HG02623 (cell line): ENCODE results near the gene CACNA1C.

Experiments used
- ATAC-seq: cut with Tn5 transposase; IDR thresholded peaks from one replicate; pipeline ENCODE4 v1.9.1; 2021; ENCODE audit warnings: moderate library complexity; ENCODE audit not compliant: unreplicated experiment

The CACNA1C gene

DNA sequence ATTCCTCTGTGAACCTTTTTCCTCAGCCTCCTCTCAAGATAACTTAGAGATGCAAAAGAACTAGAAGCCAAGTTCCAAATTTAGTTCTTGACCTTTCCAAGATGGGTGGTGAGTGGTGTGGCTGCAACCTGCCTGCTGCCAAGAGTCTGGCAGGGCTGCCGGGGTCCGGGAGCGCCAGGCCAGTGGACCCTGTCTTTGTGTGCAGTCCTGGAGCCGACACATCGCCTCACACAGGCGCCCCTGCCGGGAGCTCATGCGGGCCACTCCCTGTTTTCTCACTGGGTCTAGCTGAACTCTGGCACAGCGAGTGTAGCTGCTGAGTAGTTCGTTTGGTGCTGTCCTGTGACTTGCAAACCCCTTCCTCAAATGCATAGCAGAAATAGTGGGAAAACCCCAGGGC, 84.9 kb downstream of the CACNA1C start:
- no peak for ATAC-seq

DNA sequence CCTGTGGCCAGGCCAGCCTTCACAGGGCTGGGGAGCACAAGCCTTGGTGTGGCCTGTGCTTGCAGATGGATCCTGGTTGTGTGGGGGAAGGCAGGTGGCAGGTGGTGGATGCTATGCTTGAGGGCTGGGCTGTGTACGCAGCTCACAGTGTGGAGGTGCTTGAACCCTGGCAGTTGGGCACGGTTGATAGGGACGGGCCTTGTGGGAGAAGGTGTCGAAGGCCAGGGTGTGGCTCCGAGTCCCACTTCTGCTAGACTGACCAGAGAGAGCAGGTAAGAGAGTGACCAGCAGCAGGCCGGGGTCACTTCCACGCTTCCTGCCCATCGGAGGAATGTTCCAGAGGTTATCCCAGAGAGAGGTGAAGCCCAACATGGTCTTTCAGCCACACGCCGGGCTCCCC, 85.5 kb downstream of the CACNA1C start:
- no peak for ATAC-seq

DNA sequence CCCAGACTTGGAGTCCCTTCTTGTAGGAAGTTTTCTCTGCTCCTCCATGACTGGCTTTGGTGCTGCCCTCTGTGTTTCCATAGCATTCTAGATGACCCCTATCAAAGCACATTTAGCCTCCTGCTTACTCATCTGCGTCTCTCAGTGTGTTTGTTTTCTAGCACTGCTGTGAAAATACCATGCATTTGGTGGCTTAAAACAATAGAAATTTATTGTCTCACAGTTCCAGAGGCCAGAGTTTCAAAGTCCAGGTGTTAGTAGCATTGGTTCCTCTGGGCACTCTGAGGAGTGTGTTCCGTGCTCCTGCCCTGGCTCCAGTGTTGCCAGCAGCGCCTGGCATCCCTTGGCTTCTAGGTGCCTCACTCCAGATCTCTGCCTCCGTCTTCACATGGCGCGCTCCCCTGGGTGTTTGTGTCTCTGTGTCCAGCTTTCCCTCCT, 86.1 kb downstream of the CACNA1C start:
- no peak for ATAC-seq

DNA sequence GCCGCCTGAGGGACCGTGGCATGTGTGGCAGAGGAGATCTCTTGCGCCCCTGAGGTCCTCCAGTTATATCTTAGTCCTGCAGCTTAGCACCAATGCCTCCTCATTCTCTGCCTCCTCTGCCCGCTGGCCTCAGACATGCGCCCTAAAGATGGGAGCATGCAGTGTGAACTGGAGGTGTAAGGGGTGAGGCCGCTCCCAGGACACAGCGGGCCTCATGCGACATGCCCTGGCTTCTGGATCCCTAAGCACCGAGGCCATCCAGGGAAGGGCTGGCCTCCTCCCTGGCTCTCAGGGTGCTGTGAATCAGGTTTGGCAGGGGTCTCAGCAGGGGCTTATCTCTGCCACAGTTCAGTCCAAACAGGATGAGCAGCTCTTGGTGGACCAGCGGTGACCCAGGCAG, 86.9 kb downstream of the CACNA1C start:
- no peak for ATAC-seq

DNA sequence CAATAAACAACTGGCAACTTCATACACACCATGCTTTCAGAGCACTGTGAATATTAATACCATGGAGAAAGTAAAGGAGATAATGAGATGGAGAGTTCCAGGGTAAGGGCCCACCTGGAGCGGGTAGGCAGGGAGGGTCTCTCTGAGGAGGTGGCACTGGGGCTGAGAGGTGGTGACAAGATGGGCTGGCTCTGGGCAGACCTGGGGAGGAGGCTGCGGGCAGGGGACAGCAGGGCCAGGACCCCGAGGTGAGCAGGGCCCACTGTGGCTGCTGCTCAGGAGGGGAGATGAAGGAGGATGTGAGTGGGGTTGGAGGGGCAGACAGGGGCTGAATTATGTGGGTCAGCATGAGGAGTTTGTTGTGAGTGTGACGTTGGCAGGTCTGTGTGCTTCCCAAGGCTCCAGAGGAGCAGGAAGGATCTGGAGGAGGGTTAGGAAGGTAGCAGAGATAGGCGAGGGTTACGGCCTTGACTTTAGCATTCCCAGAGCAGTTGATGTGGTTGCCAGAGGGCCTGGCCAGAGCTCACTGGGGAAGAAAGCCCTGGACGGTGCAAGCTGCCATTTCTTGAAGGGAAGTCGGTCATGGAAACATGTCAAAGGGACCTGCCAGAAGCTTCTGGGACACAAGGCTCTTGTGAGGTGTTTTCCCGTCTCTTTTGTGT, 88.2 kb downstream of the CACNA1C start:
- no peak for ATAC-seq

DNA sequence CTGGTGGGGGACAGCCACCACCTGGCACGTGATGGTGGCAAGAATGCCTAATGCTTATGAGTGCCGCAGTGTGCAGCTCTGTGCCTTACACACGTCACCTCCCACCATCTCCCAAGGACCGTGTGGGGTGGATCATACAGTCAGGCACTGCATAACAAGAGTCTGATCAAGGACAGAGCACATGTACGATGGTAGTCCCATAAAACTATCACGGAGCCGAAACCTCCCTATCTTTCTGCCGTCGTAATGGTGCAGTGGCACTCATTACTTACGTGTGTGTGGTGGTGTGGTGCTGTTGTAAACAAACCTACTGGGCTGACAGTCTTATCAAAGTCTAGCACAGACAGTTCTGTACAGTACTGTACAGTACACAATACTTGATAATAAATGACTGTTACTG, 89.3 kb downstream of the CACNA1C start:
- ATAC-seq, result no peak

DNA sequence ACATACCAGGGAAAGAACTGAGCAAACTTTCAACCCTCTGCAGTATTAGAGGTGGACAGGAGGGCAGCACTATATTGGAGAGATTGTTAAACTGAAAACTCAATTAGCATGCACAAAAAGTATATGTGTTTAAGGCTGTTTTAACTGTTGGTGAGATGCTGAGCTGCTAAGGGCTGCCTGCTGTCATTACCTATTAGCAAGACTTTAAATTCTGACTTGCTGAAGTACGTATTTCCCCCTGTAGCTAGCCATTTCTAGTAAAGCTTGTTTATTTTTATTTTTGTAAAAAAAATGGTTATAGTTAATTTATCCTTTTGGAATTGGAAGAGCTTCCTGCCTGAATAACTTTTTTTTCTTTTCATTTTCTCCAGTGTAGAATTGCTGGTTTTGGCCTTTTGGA, 92.2 kb downstream of the CACNA1C start:
- no peak for ATAC-seq

DNA sequence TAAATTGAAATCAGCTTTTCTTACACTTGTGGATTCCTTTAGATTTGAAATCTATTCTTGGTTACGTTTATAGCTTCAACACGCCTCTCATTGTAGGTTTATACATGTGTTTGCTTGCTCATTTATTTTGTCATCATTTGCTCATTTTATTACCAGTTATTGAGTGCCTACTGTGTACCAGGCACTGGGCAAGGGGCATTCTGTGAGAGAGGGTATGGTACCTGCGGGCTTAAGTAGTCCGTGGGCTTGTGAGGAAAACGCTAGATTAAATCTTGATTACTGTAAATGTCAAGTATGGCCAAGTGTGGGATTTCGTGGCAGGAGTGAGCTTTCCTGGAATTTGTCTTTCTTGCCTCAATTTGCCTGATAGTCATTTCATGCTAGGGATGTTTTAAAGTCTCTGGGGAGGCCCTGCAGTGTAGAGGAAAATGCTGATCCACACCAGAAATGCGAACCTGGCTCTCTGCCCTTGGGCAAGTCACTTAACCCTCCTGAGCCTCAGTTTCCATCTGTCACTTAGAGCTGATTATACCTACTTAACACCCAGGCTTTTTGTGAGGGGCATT, 92.7 kb downstream of the CACNA1C start:
- ATAC-seq, result no peak

DNA sequence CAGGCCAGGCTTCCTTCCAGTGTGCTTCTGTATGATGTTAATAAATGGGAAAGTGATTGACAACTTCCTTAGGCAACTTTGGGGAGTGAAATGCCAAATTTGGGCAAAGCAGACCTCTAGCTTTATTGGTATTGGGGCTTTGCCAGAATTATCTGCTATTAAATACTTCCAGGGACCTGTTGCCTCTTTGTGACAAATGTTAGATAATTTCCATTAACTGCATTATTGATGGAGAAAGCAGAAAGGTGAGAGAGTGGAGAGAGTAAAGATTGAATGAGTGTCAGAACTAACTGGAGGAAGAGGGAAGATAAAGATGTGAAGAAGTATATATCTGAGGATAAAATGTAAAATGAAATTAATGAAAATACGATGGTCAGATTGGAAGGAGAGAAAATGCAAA, 94.5 kb downstream of the CACNA1C start:
- ATAC-seq, result no peak

DNA sequence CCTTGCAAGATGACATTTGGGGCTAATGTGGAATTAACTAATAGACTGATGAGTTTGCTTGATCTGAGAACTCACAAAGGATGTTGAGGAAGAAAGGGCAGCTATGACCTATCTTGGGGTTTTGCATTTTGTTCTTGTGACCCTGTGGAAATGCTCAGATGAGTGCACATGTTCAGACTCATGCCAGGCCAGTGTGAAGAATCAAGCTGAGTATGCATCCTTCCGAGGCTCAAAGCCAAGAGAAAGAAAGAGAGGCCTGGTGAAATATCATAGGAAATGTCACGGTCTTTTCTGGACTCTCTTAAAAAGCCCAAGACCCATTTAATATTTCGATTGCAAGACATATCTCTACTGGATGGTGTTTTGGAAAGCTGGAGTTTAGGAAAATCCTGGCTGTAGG, 96.3 kb downstream of the CACNA1C start:
- ATAC-seq, result no peak

DNA sequence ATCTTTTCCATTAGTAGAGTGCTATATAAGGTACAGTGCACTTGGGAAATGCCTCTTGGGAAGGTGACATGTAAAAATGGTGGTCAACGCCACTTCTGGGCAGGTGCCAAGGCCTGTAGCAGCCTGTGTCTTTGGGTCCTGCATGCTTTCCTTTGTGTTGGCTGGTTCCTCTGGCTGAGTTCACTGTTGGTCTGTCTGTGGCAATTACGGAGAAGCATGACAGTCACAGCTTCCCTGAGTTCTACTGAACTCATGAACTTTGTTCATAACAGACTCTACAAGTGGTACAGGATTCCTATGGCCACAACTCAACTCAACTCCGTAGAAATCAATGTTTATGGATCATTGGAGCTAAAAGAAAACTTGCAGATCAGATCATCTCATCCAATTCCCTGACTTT, 98.0 kb downstream of the CACNA1C start:
- no peak for ATAC-seq

DNA sequence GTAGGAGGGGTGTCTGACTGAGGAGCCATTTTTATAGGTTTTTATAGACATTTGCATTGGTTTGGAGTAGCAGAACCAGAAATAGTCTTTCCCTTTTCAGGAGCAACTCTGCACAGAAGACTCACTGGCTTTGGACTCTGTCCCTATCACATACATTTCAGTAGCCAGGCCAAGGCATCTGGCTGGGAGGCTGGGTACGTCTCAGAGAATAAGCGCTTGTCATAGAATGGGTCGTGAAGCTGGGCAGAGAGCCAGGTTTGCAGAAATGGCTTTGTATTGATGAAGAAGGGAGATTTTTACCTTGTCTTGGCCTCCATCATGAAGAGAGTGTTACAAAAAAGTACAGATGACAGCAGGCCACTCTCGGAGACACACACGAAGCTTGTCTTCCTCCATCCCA, 98.6 kb downstream of the CACNA1C start:
- no peak for ATAC-seq

DNA sequence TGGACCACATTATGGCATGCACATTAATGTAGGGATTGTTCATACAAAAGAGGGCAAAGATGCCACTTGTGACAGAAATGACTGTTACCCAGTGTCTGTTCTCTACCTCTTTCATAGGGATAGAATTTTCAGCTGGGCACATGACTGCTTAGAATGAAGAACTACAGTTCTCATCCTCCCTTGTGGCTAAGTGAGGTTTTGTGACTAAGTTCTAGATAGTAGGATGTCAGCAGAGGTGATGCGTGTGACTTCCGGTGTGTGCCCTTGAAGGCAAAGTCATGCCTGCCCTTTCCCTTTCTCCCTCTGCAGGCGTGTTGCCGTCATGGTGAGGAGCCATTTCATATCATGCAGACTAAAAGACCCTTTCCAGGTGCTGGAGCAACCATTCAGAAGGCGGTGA, 99.3 kb downstream of the CACNA1C start:
- no peak for ATAC-seq

DNA sequence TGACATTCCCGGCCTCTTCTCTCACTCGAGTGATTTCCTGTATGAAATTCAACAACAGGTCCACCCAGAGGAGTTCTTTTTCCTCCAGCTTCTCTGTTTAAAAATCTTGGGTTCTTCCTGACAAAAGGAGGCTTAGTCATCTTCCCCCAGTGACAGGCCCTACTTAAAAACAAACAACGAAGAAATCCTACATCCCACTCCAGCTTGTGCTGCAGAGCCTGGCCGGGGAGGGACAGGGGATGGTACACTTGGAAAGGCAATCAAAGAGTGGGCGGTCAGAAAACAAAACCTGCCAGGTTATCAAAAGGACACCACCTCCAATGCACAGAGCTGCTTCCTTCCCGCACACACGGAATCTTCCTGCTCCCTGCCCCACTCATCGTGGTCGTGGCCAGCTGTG, 101.3 kb downstream of the CACNA1C start:
- ATAC-seq, result no peak

DNA sequence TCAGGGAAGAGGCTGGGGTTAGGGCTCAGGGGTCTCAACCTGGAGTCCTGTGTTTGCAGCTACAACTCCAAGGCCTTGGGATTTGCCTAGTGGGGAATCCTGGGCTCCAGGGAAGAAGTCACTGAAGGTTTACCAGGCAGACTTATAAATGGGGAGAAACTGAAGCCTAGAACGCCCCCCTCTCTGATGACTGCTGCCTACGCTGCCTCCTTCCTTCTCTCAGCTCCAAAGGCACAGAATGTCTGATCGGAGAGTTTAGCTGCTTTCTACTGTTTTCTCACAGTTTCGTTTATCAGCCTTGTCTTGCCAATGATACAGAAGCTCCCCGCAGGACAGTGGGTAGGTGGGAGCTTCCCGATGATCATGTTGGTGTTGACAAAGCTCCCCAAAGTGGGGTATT, 101.7 kb downstream of the CACNA1C start:
- ATAC-seq, result no peak

DNA sequence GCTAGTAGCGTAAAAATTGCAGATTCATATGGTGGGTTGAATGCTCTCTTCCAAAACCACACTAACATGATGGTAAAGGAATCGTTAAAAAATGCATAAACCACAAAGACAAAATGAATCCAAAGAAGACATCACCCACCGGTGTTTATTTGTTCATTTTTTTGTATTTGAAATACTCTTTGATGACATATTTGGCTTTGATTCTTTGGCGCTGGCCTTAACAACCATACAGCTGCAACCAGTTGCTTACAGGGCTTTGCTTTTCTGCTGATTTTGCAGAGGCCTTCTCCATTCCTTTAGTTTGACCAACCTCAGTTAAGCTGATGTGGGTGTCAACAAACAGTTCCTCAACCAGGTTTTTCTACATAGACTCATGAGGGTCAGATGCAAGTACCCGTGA, 103.5 kb downstream of the CACNA1C start:
- no peak for ATAC-seq

DNA sequence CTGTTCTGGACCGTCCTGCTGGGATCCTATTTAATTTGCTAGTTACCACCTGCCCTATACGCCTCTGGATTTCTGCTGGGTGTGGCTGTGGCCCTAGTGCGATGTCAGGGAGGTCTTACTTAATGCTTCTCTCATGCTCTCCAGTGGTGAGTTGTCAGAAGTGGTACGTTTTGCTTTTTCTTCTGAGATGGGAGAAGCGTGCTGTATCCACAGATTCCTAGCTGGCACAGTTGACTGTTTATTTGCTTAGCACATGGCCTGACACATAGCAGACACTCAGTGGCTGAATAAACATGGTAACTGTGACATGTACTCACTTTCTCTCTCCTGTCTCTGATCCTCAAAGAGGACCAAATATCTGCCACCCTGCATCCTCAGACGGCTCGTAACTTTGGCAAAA, 107.3 kb downstream of the CACNA1C start:
- no peak for ATAC-seq

DNA sequence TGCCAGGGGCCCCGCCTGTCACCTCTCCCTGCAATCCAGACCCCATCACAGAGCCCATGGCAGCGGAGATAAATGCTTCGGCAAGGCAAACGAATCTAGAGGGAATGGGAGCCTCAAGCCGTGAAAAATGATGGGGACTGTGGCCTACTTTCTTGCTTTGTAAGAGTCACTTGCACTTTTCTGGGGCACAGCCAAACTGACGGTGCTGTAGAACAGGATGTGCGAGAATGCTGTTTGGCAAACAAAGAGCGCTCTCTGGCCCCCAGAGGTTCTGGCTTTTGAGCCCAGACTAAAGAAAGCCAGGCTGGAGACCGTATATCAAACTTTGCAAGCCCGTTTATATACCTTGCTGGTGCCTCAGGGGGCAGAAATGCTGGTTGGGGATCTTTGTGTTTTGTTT, 108.7 kb downstream of the CACNA1C start:
- ATAC-seq, result no peak

DNA sequence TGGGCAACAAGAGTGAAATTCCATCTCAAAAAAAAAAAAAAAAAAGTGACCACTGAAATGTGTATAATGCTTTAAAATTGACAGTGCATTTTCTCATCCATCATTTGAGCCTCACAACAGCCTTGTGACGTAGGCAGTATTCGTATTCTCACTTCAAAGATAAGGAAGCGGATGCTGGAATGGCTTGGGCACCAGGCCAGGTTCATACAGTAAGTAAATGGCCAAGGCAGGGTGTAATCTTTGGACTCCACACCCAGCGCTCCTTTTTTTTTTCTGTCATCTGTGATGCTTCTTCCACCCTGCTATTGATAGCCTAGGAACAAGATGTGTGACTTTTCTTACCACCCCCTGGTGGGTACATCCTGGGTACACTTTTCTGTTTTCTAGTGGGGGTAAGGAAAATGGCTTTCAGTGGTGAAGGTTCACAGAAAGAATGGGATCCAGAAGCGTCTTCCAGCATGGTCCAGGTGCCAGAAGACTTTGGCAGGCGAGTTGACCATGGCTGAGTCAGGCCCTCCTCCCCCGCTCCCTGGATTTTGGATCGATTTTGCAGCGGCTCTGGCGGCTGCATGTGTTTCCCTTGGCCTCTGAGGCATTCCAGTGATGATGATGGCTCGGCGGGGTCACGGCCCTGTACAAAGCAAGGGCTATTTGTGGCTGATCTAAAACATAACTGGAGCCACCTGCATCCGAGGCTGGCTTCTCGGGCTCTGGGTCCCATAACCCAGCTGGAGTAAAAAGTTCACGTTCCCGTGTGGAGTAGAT, 110.6 kb downstream of the CACNA1C start:
- ATAC-seq, result no peak

DNA sequence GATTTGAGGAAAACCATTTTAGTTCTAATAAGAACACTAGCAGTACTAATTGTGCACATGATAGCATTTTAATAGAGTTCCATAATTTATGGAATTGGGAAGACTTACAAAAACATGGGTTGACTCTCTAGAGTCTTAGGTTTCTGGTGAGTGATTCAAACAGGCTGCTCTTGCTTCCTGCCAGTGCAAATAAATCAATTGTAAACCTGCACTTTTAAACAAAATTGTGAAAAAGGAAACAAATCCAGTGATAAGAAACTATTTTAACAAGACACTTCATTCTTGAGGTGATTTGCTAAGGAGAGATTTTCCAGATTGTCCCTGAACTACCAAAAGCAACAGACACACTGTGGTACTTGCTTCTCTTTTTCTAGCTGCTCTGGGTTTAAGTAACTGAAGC, 112.2 kb downstream of the CACNA1C start:
- no peak for ATAC-seq

DNA sequence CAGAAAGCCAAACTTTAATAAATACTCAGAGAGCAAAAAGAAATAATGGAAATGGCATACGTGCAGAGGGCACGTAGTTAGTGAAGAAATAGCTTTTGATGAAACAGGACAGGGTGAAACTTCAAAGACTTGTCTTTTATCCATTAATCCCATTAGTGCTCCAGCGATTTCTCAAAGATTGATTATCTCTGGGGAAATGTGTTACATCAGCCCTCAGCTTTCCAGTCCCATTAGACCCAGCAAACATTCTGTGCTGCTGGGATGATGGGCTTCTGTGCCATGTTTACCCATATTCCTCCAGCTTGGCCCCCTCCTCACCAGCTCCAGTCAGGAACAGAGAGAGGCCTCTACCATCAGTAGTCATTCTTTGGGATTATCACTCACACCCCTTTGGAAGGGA, 113.1 kb downstream of the CACNA1C start:
- no peak for ATAC-seq

DNA sequence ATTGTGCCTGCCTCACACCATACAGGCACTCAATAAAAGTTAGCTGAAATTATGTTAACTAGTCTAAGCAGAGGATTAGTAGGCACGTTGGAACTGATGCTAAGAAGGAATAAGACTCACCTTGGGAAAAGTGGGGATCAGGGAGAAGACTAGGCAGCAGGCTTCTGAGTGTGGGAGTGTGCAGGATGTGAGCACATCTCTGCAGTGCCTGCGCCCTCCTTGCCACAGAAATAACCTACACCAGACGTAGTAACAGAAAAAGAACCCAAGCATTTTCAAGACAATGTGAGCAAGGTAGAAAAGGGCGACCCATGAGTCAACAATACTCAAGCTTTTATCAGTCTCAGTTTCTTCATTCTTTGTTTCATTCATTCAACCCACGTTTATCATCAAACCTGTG, 113.9 kb downstream of the CACNA1C start:
- ATAC-seq, result no peak
